Breast epithelium (tissue), 4 donors: Measurements from ENCODE around the gene SLIT1. TPM values are rescaled to one million over a fixed set of nuclear protein-coding genes. Genes with fewer than 3 reads are reported as not detected.

Source experiments
- DNase-seq, 2 donors: peaks; one replicate each; pipeline ENCODE4 v3.0.0-alpha.2; 2019; ENCODE audit warnings: low spot score in 2 of 2
- H3K27ac ChIP-seq, 2 donors: fragments of 200-600 bp; sonication (generic) in 1 of 2; one replicate each; pipeline ENCODE4 v1.5.1; 2016 to 2019; ENCODE audit warnings: mild to moderate bottlenecking in 1 of 2
- H3K27me3 ChIP-seq, 2 donors: fragments of 200-600 bp; sonication (generic) in 1 of 2; one replicate each; pipeline versions ENCODE4 v1.5.1 to v1.6.0; 2017 to 2019; ENCODE audit warnings: control low read depth in 1 of 2, mild to moderate bottlenecking in 1 of 2
- H3K36me3 ChIP-seq: fragments of 200-600 bp; one replicate; pipeline ENCODE4 v1.5.1; 2019
- H3K4me1 ChIP-seq, 2 donors: fragments of 200-600 bp; sonication (generic); one replicate each; pipeline ENCODE4 v1.5.1; 2016 to 2019; ENCODE audit warnings: control low read depth in 1 of 2
- H3K4me3 ChIP-seq, 3 donors: fragments of 200-600 bp; sonication (generic); 1 replicate in 2 of 3; 2 replicates in 1 of 3; pipeline ENCODE4 v1.5.1; 2016 to 2019; ENCODE audit warnings: mild to moderate bottlenecking in 3 of 3, moderate library complexity in 2 of 3
- H3K9me3 ChIP-seq, 2 donors: fragments of 200-600 bp; sonication (generic) in 1 of 2; one replicate each; pipeline ENCODE4 v1.5.1; 2016 to 2019; ENCODE audit warnings: control low read depth in 1 of 2
- POLR2A ChIP-seq: fragments of 450-650 bp; IDR thresholded peaks from one replicate; pipeline ENCODE4 v1.6.1; 2016; ENCODE audit warnings: antibody characterized with exemption, mild to moderate bottlenecking, moderate library complexity
- POLR2AphosphoS5 ChIP-seq, 3 donors: sonication (generic); formaldehyde crosslinking; IDR thresholded peaks; one replicate each; pipeline ENCODE4 v1.6.1; 2017; ENCODE audit warnings: antibody characterized with exemption in 3 of 3
- intact Hi-C: fragments of 100-400 bp; cut with DNase I; formaldehyde crosslinking; loops from one replicate; pipeline ENCODE4 v1.15.1; 2023; ENCODE audit warnings: low total_unique reads
- total RNA-seq, 3 donors: library from RNA; depleted of rRNA; stranded (reverse); fragments of >200 nt; gene quantifications; one replicate each; pipeline ENCODE4 v1.1.0, GENCODE V29; 2016
- TF ChIP-seq, protein P1 (sequence below), 3 donors: fragments of 450-650 bp; IDR thresholded peaks; one replicate each; pipeline ENCODE4 v1.5.1; 2016 to 2017; ENCODE audit warnings: antibody characterized with exemption in 3 of 3, mild to moderate bottlenecking in 3 of 3, moderate library complexity in 3 of 3

SLIT1 gene
- total RNA-seq, 3 donors from 2014 or later, result under 0.01 to 0.44 (median 0.16) TPM

DNA sequence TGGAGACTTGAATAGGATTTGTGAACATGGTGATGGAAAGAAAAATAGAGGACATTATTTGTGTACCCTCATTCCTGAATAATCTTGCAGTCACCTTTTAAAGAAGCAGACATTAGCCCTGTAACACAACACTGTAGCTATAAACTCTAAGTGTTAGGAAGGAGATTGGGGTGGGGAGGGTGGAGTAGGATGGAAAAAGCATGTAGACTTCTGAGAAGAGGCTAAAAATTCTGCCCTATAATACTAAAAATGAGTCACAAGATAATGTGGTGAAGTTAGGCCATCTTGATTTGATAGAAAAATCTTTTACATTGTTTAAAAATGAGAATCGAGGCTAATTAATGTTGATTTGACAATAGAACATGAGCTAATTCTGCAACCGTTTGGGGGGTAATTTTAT lies 224.9 kb downstream of the SLIT1 start:
- Histone ChIP-seq H3K4me3 (no peak overlapping the region), H3K27ac (no peak overlapping the region), H3K4me1 (no peaks in the 10 kb centered on the region), H3K9me3 (no peaks in the 10 kb centered on the region), H3K36me3 (no peaks in the 10 kb centered on the region), H3K27me3 (no peaks in the 10 kb centered on the region)
- intact Hi-C loops, result no loop called here
- TF ChIP-seq, protein P1, sequence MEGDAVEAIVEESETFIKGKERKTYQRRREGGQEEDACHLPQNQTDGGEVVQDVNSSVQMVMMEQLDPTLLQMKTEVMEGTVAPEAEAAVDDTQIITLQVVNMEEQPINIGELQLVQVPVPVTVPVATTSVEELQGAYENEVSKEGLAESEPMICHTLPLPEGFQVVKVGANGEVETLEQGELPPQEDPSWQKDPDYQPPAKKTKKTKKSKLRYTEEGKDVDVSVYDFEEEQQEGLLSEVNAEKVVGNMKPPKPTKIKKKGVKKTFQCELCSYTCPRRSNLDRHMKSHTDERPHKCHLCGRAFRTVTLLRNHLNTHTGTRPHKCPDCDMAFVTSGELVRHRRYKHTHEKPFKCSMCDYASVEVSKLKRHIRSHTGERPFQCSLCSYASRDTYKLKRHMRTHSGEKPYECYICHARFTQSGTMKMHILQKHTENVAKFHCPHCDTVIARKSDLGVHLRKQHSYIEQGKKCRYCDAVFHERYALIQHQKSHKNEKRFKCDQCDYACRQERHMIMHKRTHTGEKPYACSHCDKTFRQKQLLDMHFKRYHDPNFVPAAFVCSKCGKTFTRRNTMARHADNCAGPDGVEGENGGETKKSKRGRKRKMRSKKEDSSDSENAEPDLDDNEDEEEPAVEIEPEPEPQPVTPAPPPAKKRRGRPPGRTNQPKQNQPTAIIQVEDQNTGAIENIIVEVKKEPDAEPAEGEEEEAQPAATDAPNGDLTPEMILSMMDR (IDR thresholded peaks at IDR 0.05), result no peak
- TF ChIP-seq POLR2A, result no peak
- no peak for TF ChIP-seq POLR2AphosphoS5 (IDR thresholded peaks at IDR 0.05)
- no peak for DNase-seq

DNA sequence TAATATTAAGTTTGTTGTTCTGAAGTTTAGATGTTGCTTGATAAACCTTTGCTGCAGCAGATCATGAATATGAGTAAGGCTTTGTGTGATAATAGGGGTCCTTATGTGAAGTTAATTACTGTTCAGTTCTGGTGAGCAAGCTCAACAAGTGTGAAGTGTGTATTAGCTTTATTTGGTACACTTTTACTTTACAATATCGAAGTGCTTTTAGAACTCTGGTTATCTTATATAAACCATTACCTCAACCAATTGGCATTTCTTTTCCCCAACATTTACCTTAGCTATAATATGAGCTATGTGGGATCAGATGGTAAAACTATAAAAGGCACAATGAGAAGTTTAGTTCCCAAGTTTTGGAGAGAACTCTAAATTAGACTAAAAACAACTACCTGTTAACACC lies 226.0 kb downstream of the SLIT1 start:
- H3K4me3 ChIP-seq, result no peak overlapping the region
- intact Hi-C loops, result no loop called here
- no peak overlapping the region for H3K27ac ChIP-seq
- no peak for DNase-seq
- no peaks in the 10 kb centered on the region for H3K9me3 ChIP-seq
- no peaks in the 10 kb centered on the region for H3K36me3 ChIP-seq
- no peaks in the 10 kb centered on the region for H3K27me3 ChIP-seq
- TF ChIP-seq POLR2A (no peak), POLR2AphosphoS5 (IDR thresholded peaks at IDR 0.05) (no peak)
- TF ChIP-seq, protein P1 (IDR thresholded peaks at IDR 0.05), result no peak
- H3K4me1 ChIP-seq, result no peaks in the 10 kb centered on the region

DNA sequence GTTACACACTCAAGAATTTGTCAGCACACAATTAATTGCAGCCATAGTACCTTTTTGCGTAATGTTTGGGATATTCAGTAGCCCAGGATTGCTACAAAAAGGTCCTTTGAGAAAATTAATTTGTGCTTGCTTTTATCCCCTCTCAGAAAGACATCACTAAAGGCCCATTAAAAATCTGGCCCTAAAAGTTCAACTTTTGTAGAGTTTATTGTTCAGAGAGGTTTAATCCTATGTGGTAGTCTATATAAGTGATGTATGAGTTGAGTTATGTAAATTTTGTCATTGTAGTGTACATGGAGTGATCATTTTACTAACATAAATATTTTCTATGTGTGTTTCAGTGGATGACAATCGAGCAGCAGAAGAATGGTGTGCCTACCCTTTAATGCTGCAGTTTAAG lies 227.7 kb downstream of the SLIT1 start:
- H3K4me3 ChIP-seq, result no peak overlapping the region
- no peaks in the 10 kb centered on the region for H3K9me3 ChIP-seq
- H3K4me1 ChIP-seq, result no peaks in the 10 kb centered on the region
- H3K27me3 ChIP-seq, result no peaks in the 10 kb centered on the region
- DNase-seq, result no peak
- intact Hi-C loops, result no loop called here
- H3K27ac ChIP-seq, result no peak overlapping the region
- TF ChIP-seq POLR2A (no peak), POLR2AphosphoS5 (IDR thresholded peaks at IDR 0.05) (no peak)
- TF ChIP-seq, protein P1 (IDR thresholded peaks at IDR 0.05), result no peak
- no peaks in the 10 kb centered on the region for H3K36me3 ChIP-seq

- no peak for TF ChIP-seq POLR2AphosphoS5 (IDR thresholded peaks at IDR 0.05)
- TF ChIP-seq POLR2A, result no peak
- TF ChIP-seq, protein P1 (IDR thresholded peaks at IDR 0.05), result no peak
- no peak overlapping the region for H3K27ac ChIP-seq
- no peaks in the 10 kb centered on the region for H3K4me1 ChIP-seq
- no peak for DNase-seq
- no peaks in the 10 kb centered on the region for H3K27me3 ChIP-seq
- no peaks in the 10 kb centered on the region for H3K9me3 ChIP-seq
- H3K36me3 ChIP-seq, result no peaks in the 10 kb centered on the region
- no peak overlapping the region for H3K4me3 ChIP-seq
- intact Hi-C loops, result no loop called here
Measured at GRCh38 chr10:96955794-96956193, 230.0 kb downstream of the SLIT1 start.

DNA sequence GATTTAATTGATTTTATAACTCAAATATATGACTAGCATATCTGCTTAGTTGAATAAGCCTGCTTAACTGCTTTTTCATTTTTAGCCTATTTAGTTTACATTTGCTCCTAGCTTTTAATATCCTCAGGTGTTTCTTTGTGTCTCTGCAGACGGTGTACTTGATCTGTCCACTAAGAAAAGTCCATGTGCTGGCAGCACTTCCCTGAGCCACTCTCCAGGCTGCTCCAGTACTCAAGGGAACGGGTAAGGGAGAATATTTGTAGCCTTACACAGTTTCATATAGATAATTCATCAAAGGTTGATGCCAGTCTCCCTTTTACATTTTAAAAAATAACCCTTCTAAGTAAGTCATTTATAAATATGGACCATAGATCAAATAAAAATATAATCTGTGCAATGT lies 233.8 kb downstream of the SLIT1 start:
- intact Hi-C loops, result no loop called here
- H3K36me3 ChIP-seq, result no peaks in the 10 kb centered on the region
- no peaks in the 10 kb centered on the region for H3K9me3 ChIP-seq
- H3K4me3 ChIP-seq, result no peak overlapping the region
- H3K27ac ChIP-seq, result no peak overlapping the region
- DNase-seq, result no peak
- H3K4me1 ChIP-seq, result no peaks in the 10 kb centered on the region
- TF ChIP-seq, protein P1 (IDR thresholded peaks at IDR 0.05), result no peak
- TF ChIP-seq POLR2A (no peak), POLR2AphosphoS5 (IDR thresholded peaks at IDR 0.05) (no peak)
- no peaks in the 10 kb centered on the region for H3K27me3 ChIP-seq
